ENCODE results near the gene PIGW. TPM values are rescaled to one million over a fixed set of nuclear protein-coding genes. Genes with fewer than 3 reads are reported as not detected.

PIGW gene
- total and polyA plus RNA-seq, 9 of the 15 experiments (the other 6 are each of a cell fraction or from before 2014, with no cell fraction given): 9.5 to 33.9 (median 21.2) TPM

DNA sequence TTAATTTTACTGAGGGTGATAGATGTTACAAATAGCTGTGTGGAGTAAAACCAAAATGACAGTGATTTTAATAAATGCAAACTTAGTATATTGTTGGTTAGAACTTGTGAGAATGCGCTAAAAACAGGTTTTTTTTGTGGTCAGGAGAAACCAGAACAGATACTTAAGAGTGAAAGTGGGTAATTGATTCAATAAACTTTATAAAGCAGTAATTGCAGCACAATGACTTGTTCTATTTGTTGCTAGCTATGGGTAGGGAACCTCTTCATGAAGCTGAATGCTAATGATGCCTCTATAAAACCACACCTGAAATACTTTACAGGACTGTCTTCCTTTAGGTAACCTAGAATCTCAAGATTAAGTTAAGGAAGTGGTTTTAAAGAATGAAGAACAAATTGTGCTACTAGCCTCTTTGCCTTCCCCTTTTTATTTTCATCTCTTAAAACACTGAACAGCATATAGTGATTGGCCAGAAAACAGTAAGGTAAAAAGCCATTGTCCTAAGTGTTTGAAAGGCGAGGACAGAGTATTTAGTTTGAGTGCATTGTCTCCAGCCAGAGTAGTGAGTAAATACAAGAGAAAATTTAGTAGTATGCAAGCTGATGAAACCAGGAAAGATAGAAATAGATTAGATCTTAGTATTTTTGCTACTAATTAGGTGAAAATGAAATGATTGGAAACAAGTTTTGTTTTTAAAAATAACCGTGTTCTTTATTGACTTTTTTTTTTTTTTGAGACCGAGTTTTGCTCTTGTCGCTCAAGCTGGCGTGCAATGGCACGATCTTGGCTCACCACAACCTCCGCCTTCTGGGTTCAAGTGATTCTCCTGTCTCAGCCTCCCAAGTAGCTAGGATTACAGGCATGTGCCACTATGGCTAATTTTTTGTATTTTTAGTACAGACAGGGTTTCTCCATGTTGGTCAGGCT is 16.0 kb downstream of the PIGW start (continued):
- TF ChIP-seq, protein P1, sequence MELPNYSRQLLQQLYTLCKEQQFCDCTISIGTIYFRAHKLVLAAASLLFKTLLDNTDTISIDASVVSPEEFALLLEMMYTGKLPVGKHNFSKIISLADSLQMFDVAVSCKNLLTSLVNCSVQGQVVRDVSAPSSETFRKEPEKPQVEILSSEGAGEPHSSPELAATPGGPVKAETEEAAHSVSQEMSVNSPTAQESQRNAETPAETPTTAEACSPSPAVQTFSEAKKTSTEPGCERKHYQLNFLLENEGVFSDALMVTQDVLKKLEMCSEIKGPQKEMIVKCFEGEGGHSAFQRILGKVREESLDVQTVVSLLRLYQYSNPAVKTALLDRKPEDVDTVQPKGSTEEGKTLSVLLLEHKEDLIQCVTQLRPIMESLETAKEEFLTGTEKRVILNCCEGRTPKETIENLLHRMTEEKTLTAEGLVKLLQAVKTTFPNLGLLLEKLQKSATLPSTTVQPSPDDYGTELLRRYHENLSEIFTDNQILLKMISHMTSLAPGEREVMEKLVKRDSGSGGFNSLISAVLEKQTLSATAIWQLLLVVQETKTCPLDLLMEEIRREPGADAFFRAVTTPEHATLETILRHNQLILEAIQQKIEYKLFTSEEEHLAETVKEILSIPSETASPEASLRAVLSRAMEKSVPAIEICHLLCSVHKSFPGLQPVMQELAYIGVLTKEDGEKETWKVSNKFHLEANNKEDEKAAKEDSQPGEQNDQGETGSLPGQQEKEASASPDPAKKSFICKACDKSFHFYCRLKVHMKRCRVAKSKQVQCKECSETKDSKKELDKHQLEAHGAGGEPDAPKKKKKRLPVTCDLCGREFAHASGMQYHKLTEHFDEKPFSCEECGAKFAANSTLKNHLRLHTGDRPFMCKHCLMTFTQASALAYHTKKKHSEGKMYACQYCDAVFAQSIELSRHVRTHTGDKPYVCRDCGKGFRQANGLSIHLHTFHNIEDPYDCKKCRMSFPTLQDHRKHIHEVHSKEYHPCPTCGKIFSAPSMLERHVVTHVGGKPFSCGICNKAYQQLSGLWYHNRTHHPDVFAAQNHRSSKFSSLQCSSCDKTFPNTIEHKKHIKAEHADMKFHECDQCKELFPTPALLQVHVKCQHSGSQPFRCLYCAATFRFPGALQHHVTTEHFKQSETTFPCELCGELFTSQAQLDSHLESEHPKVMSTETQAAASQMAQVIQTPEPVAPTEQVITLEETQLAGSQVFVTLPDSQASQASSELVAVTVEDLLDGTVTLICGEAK (IDR thresholded peaks at IDR 0.05): peak; percentile 39; the same call in 1 of the 2 replicates
- TF ChIP-seq, protein P1 (CRISPR knock-in tag; IDR thresholded peaks at IDR 0.05): no peak
- TF ChIP-seq, protein P2, sequence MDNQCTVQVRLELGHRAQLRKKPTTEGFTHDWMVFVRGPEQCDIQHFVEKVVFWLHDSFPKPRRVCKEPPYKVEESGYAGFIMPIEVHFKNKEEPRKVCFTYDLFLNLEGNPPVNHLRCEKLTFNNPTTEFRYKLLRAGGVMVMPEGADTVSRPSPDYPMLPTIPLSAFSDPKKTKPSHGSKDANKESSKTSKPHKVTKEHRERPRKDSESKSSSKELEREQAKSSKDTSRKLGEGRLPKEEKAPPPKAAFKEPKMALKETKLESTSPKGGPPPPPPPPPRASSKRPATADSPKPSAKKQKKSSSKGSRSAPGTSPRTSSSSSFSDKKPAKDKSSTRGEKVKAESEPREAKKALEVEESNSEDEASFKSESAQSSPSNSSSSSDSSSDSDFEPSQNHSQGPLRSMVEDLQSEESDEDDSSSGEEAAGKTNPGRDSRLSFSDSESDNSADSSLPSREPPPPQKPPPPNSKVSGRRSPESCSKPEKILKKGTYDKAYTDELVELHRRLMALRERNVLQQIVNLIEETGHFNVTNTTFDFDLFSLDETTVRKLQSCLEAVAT (IDR thresholded peaks at IDR 0.05): 0 out of 4 replicates have a peak, but pooled peaks of 1 of the 2 experiments have one; percentile 33
- TF ChIP-seq KAT7 (CRISPR knock-in tag; IDR thresholded peaks at IDR 0.05; ENCODE audit: borderline replicate concordance) (no peak), CBX5 (IDR thresholded peaks at IDR 0.05; ENCODE audit: borderline replicate concordance, low read depth) (no peak), TAL1 (IDR thresholded peaks at IDR 0.05) (no peak)
- TF ChIP-seq, protein P3, sequence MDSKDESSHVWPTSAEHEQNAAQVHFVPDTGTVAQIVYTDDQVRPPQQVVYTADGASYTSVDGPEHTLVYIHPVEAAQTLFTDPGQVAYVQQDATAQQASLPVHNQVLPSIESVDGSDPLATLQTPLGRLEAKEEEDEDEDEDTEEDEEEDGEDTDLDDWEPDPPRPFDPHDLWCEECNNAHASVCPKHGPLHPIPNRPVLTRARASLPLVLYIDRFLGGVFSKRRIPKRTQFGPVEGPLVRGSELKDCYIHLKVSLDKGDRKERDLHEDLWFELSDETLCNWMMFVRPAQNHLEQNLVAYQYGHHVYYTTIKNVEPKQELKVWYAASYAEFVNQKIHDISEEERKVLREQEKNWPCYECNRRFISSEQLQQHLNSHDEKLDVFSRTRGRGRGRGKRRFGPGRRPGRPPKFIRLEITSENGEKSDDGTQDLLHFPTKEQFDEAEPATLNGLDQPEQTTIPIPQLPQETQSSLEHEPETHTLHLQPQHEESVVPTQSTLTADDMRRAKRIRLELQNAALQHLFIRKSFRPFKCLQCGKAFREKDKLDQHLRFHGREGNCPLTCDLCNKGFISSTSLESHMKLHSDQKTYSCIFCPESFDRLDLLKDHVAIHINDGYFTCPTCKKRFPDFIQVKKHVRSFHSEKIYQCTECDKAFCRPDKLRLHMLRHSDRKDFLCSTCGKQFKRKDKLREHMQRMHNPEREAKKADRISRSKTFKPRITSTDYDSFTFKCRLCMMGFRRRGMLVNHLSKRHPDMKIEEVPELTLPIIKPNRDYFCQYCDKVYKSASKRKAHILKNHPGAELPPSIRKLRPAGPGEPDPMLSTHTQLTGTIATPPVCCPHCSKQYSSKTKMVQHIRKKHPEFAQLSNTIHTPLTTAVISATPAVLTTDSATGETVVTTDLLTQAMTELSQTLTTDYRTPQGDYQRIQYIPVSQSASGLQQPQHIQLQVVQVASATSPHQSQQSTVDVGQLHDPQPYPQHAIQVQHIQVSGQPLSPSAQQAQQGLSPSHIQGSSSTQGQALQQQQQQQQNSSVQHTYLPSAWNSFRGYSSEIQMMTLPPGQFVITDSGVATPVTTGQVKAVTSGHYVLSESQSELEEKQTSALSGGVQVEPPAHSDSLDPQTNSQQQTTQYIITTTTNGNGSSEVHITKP (IDR thresholded peaks at IDR 0.05; ENCODE audit: partially characterized antibody): no peak
